Esophagus squamous epithelium (tissue), 5 donors: ENCODE results near the gene NAA10. TPM values are rescaled to one million over a fixed set of nuclear protein-coding genes. Genes with fewer than 3 reads are reported as not detected.

Source experiments
- DNase-seq: peaks from one replicate; lab custom pipeline; 2025; lab: John Stamatoyannopoulos, UW
- H3K27ac ChIP-seq, 4 donors: fragments of 200-600 bp; sonication (generic); one replicate each; pipeline ENCODE4 v1.5.1; 2016 to 2019; ENCODE audit warnings: mild to moderate bottlenecking in 1 of 4
- H3K27me3 ChIP-seq, 4 donors: fragments of 200-600 bp; sonication (generic); 1 replicate in 3 of 4; 2 replicates in 1 of 4; pipeline versions ENCODE4 v1.5.1 to v1.6.0; 2017 to 2021; ENCODE audit warnings: antibody characterized with exemption in 1 of 4
- H3K36me3 ChIP-seq, 3 donors: fragments of 200-600 bp; sonication (generic); one replicate each; pipeline ENCODE4 v1.5.1; 2016 to 2019
- H3K4me1 ChIP-seq, 3 donors: fragments of 200-600 bp; sonication (generic); one replicate each; pipeline ENCODE4 v1.5.1; 2017 to 2019
- H3K4me3 ChIP-seq, 4 donors: fragments of 200-600 bp; sonication (generic); 1 replicate in 3 of 4; 2 replicates in 1 of 4; pipeline ENCODE4 v1.5.1; 2016 to 2019; ENCODE audit warnings: mild to moderate bottlenecking in 2 of 4, moderate library complexity in 1 of 4
- H3K9me3 ChIP-seq, 3 donors: fragments of 200-600 bp; sonication (generic); one replicate each; pipeline ENCODE4 v1.5.1; 2016 to 2019
- POLR2A ChIP-seq, 4 donors: fragments of 450-650 bp; IDR thresholded peaks; one replicate each; pipeline ENCODE4 v1.6.1; 2017; ENCODE audit warnings: antibody characterized with exemption in 4 of 4, mild to moderate bottlenecking in 4 of 4, moderate library complexity in 3 of 4
- whole genome bisulfite sequencing, 2 donors: methylation state at CpG; one replicate each; pipeline ENCODE4 v1.1.5; 2018; 5-methylcytosine and 5-hydroxymethylcytosine counted together
- intact Hi-C: fragments of 100-400 bp; cut with DNase I; formaldehyde crosslinking; loops from one replicate; pipeline ENCODE4 v1.15.0; 2022
- total RNA-seq, 4 donors: library from RNA; depleted of rRNA; stranded (reverse); fragments of >200 nt; gene quantifications; one replicate each; pipeline ENCODE4 v1.1.0, GENCODE V29; 2016
- TF ChIP-seq, protein P1 (sequence below), 6 experiments: fragments of 450-650 bp in 4 of 6; fragments of 200-600 bp in 2 of 6; sonication (generic) in 2 of 6; IDR thresholded peaks; one replicate each; pipeline ENCODE4 v1.5.1; 2016 to 2019; ENCODE audit warnings: antibody characterized with exemption in 6 of 6, mild to moderate bottlenecking in 4 of 6, moderate library complexity in 4 of 6
- donor health status: DM: yes; HTN: yes; CAD: no.

The NAA10 gene
- total RNA-seq, 4 donors from 2014 or later, result 42.5 to 92.5 (median 87.6) TPM

DNA sequence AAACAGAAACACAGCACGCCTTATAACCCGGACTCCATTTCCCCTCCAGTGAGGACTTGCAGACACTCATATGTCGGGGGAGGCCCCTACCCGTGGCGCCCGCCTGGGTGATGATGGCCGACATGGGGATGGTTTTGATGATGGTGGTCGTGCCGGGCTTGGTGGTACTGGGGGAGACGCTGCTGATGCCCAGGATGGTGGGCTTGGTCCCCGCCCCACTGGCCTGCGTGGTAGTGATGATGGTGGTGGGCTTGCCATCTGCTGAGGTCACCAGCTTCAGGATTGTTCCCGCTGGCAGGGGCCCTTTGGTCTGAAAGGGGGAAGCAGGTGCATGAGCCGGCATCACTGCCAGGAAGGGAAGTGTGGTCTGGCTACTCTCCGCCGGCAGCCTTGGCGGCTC, 22.4 kb upstream of the NAA10 start:
- no peak for TF ChIP-seq POLR2A (IDR thresholded peaks at IDR 0.05)
- TF ChIP-seq, protein P1, sequence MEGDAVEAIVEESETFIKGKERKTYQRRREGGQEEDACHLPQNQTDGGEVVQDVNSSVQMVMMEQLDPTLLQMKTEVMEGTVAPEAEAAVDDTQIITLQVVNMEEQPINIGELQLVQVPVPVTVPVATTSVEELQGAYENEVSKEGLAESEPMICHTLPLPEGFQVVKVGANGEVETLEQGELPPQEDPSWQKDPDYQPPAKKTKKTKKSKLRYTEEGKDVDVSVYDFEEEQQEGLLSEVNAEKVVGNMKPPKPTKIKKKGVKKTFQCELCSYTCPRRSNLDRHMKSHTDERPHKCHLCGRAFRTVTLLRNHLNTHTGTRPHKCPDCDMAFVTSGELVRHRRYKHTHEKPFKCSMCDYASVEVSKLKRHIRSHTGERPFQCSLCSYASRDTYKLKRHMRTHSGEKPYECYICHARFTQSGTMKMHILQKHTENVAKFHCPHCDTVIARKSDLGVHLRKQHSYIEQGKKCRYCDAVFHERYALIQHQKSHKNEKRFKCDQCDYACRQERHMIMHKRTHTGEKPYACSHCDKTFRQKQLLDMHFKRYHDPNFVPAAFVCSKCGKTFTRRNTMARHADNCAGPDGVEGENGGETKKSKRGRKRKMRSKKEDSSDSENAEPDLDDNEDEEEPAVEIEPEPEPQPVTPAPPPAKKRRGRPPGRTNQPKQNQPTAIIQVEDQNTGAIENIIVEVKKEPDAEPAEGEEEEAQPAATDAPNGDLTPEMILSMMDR (IDR thresholded peaks at IDR 0.05), result no peak
- H3K27me3 ChIP-seq, result no peaks in the 10 kb centered on the region
- H3K36me3 ChIP-seq, result peaks cover 27 to 97% (median 51%) of the 10 kb centered on the region in 3 donors
- no peak overlapping the region for H3K4me3 ChIP-seq
- H3K27ac ChIP-seq, result peak overlapping the region in 1 of 4 donors; percentile 28
- 92% methylated on average over 14 of the region's 17 CpGs; no CpG with 5 or more reads in 1 of the 2 donors for WGBS, 2 donors
- intact Hi-C loops, result no loop called here
- no peak for DNase-seq
- peaks cover 0 to 11% (median 0%) of the 10 kb centered on the region in 3 donors for H3K4me1 ChIP-seq
- H3K9me3 ChIP-seq, result no peaks in the 10 kb centered on the region

DNA sequence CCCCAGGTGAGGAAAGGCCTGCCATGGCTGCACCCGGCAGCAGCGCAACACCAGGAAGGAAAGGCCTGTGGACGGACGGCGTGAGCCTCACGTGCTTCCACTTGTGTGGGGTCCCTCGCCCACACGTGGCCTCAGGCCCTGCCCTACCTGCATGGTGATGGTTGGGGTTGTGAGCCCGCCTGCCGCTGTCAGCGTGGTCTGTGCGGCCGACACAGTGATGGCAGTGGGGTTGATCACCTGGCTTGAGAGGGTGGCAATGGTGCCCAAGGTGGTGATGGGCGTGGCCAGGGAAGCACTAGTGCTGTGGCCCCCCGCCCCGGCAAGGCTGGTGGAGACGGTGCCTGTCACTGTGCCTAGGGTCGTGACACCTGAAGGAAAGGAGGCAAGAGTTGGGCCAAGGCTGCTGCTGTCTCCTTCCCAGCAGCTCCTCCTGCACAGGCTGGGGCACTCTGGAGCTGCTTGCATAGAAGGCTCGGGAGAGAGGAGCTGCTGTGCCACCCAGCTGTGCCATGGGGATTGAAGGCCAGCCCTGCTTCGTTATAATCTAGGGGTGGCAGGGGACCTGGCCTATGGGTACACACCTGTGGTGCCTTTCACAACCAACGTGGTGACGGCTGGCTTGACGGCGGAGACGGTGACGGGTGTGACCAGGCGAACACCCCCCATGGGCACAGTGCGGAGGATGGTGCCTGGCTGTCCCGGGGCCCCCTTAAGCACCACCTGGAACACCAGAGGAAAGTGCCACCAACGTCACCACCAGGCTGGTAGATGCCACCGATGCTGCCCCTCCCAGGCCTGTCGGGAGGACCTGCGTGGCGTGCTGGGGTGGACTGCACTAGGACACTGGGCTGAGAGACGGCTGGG, 21.4 kb upstream of the NAA10 start:
- intact Hi-C loops, result no loop called here
- Histone ChIP-seq H3K27me3 (no peaks in the 10 kb centered on the region), H3K9me3 (no peaks in the 10 kb centered on the region), H3K4me1 (peaks cover 0 to 11% (median 0%) of the 10 kb centered on the region in 3 donors), H3K4me3 (no peak overlapping the region), H3K27ac (no peak overlapping the region), H3K36me3 (peaks cover 35 to 97% (median 50%) of the 10 kb centered on the region in 3 donors)
- 67 to 90% methylated on average over 2 to 6 of the region's 35 CpGs for WGBS, 2 donors
- no peak for DNase-seq
- no peak for TF ChIP-seq POLR2A (IDR thresholded peaks at IDR 0.05)
- TF ChIP-seq, protein P1 (IDR thresholded peaks at IDR 0.05), result no peak

DNA sequence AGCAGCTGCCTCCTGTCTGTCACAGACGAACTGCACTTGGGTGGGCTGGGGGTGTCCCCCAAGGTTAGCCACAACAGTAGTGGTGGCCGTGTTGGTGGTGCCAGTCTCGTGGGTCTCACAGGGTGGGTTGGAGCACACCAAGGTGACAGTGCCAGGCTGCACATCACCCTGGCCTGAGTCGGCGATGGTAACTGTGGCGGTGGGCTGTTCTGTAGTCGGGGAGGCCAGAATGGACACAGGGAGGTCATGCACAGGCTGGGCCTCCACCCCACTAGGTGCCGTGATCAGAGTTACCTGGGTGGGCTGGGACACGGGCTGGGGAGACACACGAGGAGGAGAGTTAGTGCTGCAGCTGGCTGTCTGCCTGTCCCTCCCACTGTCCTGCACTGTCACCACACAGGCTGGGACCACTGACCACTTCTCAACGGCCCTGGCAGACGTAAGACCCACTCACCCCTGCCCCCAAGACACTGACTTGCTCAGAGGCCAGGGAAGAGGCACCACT, 20.4 kb upstream of the NAA10 start:
- H3K27me3 ChIP-seq, result no peaks in the 10 kb centered on the region
- no peak for TF ChIP-seq POLR2A (IDR thresholded peaks at IDR 0.05)
- TF ChIP-seq, protein P1 (IDR thresholded peaks at IDR 0.05), result no peak
- intact Hi-C loops, result no loop called here
- peaks cover 40 to 97% (median 50%) of the 10 kb centered on the region in 3 donors for H3K36me3 ChIP-seq
- H3K4me3 ChIP-seq, result no peak overlapping the region
- peaks cover 0 to 12% (median 0%) of the 10 kb centered on the region in 3 donors for H3K4me1 ChIP-seq
- DNase-seq, result no peak
- H3K9me3 ChIP-seq, result no peaks in the 10 kb centered on the region
- WGBS, 2 donors, result no CpG with 5 or more reads among the region's 12 CpGs
- H3K27ac ChIP-seq, result no peak overlapping the region

DNA sequence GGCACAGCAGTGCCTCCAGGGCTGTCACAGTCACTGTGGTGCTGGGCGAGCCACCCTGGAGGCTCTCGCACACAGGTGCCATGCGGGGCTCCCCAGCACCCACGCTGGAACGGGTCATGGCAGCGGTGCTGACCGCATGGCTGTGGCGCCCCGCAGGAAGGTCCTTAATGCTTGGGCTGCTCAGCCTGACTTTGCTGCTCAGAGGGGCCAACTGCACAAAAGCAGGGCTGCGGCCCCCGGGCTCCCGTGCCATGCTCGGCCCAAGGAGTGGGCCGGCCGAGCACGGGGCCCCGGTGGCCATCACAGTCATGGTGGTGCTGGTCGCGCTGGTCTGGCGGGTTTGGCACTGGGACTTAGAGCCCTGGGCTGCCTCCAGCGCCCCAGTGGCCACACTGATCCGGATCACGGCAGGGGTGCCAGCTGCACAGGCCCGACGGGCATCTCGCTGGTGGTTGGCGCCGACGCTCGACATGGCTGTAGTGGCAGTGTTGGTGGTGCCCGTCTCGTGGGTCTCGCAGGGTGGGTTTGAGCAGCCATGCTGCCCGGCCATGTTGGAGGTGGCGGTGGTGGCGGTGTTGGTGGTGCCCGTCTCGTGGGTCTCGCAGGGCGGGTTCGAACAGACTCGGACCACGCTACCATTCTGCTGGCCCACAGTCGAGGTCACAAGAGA, 19.9 kb upstream of the NAA10 start:
- intact Hi-C loops, result no loop called here
- H3K27ac ChIP-seq, result peak overlapping the region in 2 of 4 donors; percentile 75 to 82
- WGBS, 2 donors, result no CpG with 5 or more reads among the region's 44 CpGs

More for the DNA sequence above, 19.9 kb upstream of the NAA10 start:
- peak overlapping the region in 1 of 4 donors; percentile 37 for H3K4me3 ChIP-seq
- no peaks in the 10 kb centered on the region for H3K9me3 ChIP-seq
- no peaks in the 10 kb centered on the region for H3K27me3 ChIP-seq
- H3K36me3 ChIP-seq, result peaks cover 42 to 97% (median 51%) of the 10 kb centered on the region in 3 donors
- H3K4me1 ChIP-seq, result peaks cover 0 to 18% (median 0%) of the 10 kb centered on the region in 3 donors
- TF ChIP-seq, protein P1 (IDR thresholded peaks at IDR 0.05), result no peak
- no peak for TF ChIP-seq POLR2A (IDR thresholded peaks at IDR 0.05)
- DNase-seq, result no peak
